EL (cell line): ENCODE measurements around the gene AFF1.
"Not testable (repeated sequence)": the region's sequence is repeated elsewhere in the genome, so short reads cannot be mapped to it uniquely, and the experiment has no call there.

ENCODE experiments used
- DNase-seq: peaks from one replicate; pipeline ENCODE4 v3.0.0-alpha.2; 2016

The AFF1 gene

DNA sequence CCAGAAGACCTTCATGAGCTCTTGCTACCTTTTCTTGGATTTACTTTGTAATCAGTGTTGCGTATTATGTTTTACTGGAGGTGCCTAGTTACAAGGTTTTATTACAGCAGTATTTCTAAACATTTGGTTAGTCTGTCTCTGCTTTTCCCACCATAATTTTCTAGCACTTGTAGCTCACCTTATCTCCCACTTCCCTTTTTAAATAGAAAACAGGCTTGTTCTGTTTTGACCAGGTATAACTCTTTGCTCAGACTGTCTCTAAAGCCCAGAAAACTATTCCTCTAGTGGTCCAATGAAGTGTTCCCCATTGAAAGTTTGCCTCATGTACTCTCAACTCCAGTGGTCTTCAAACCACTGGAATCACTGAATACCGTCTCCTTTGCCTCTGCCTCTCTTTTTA lies 43.9 kb downstream of the AFF1 start:
- no peak for DNase-seq

- no peak for DNase-seq
Observed at GRCh38 chr4:86980230-86980629, 45.4 kb downstream of the AFF1 start.

DNA sequence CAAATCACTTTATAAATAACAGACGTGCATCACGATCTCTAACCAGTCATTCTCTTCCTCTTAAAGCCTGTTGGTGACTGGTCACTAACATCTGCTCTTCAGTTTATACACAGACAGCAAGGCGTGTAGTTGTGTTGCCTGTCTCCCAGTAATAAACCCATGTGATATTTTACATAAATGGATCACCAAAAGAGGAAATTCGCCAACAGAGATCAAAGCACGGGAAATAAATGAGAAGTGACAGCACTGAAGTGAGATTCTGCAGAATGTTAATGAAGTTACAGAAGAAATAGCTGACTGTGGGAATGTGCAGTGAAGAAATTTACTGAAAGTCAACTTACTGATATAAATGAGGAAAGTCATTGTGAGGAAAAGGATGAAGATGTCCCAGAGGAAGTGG lies 47.0 kb downstream of the AFF1 start:
- no peak for DNase-seq

DNA sequence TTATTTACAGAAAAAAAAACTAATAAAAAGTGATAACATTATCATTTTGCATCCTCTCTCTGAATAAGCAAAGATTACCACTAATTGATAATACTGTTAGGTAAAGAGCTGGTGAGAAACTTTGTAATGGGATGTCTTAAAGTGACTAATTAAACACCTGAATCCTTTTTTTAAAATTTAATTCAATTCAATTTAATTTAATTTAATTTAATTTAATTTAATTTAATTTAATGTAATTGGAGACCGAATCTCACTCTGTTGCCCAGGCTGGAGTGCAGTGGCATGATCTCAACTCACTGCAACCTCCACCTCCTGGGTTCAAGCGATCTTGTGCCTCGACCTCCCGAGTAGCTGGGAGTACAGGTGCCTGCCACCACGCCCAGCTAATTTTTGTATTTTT lies 51.0 kb downstream of the AFF1 start:
- not testable (repeated sequence) for DNase-seq

- DNase-seq = not testable (repeated sequence)
Observed at GRCh38 chr4:86989658-86990057, 54.8 kb downstream of the AFF1 start.

DNA sequence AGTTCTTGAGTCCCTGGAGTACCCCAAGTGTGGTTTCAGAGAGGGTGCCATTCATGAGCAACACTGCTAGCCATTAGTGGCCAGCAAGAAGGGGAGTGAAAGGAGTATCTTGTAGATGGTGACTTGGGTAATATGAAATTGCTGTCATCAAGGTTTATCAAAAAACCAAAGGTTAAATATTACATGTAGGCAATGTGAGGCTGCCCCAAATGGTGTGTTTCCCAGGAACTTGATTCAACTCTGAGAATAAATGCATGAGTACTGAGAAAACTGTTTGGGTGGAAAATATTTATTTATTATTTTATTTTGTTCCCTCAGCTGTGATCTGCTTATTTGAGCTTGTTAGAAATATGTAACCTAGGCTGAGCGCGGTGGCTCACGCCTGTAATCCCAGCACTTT lies 55.7 kb downstream of the AFF1 start:
- no peak for DNase-seq

GRCh38 chr4:86991994-86992393 lies 57.2 kb downstream of the AFF1 start:
- no peak for DNase-seq

- DNase-seq = no peak
Observed at GRCh38 chr4:86993909-86994681, 59.3 kb downstream of the AFF1 start.

- no peak for DNase-seq
Observed at GRCh38 chr4:86994686-86995085, 59.9 kb downstream of the AFF1 start.

- not testable (repeated sequence) for DNase-seq
Observed at GRCh38 chr4:86996510-86996909, 61.7 kb downstream of the AFF1 start.

DNA sequence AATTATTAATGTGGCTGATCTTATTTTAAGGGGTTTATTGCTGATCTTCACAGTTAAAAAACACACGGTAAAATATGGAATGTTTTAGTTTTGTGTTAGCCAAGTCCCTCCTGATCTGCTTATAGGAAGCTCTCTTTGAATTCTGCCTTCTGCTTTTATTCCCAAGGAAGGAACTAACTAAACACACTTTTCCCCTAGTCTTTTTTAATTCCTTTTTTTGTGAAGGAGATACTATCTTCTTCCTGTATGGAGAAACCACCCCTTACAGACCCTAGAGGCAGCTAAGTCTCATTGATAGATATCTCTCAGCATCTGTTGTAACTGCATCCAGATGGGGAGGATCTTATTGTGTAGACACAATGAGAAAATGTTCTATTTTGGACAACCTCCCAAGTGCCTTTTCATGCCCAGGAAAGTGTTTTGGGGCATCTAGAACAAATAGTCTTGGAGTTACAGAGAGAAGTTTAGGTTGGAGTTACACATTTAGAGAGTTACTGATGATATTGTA lies 64.4 kb downstream of the AFF1 start:
- no peak for DNase-seq

- no peak for DNase-seq
Observed at GRCh38 chr4:87002682-87003043, 67.9 kb downstream of the AFF1 start.

DNA sequence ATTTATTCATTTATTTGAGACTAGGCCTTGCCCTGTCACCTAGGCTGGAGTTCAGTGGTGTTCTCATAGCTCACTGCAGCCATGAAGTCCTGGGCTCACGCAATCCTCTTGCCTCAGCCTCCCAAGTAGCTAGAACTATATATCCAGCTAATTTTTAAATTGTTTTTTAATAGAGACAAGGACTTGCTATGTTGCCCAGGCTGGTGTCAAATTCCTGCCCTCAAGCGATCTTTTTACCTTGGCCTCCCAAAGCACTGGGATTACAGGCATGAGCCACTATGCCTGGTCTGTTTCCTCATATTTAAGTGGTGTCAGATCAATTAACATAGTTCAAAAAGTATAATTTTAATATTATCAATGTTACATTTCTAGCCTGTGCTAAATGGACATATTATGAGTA lies 68.5 kb downstream of the AFF1 start:
- no peak for DNase-seq

- no peak for DNase-seq
Observed at GRCh38 chr4:87005369-87005689, 70.5 kb downstream of the AFF1 start.

DNA sequence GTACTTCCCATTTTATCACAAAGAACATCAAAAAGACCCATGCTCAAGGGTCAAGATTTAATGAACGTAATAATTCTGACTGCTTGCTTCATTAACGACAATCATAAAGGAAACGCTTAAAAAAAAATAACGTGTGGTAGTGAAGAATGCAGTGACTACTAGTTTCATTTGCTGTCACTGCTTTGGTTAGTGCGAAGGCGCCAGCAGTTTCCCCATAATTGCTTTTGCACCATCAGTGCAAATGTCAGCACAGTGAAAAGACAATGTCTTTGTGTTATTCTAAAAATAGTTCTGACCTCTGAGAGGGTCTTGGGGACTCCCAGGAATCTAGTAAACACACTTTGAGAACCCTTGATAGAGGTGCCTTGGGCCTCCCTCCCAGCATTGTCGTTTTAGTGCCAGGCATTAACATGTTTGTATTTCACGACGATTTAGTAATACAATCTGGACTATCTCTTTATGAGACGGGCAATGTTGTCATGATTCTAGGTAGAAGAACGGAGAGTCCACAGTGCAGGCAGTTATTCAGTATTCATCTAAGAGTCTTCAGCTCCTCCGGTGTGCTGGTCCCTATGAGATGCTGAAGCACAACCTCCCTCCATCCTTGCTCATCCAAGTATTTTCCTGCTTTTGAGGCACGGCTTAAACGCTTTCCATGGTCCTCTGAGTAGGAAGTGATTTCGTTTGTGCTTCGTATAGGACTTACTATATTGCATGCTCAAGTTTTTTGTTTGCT lies 71.0 kb downstream of the AFF1 start:
- no peak for DNase-seq

DNA sequence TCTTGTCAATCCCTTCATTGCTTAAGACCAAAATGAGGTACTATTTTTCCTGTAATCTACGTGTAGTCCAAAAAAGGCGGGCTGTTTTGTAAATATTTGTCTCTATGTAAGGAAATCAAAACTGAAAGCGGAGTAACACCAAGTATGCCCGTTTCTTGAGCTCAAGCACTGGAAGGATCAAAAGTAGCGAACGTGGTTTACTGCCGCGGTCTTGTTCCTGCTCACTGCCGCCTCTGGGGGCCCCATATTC lies 71.5 kb downstream of the AFF1 start:
- DNase-seq = no peak

DNA sequence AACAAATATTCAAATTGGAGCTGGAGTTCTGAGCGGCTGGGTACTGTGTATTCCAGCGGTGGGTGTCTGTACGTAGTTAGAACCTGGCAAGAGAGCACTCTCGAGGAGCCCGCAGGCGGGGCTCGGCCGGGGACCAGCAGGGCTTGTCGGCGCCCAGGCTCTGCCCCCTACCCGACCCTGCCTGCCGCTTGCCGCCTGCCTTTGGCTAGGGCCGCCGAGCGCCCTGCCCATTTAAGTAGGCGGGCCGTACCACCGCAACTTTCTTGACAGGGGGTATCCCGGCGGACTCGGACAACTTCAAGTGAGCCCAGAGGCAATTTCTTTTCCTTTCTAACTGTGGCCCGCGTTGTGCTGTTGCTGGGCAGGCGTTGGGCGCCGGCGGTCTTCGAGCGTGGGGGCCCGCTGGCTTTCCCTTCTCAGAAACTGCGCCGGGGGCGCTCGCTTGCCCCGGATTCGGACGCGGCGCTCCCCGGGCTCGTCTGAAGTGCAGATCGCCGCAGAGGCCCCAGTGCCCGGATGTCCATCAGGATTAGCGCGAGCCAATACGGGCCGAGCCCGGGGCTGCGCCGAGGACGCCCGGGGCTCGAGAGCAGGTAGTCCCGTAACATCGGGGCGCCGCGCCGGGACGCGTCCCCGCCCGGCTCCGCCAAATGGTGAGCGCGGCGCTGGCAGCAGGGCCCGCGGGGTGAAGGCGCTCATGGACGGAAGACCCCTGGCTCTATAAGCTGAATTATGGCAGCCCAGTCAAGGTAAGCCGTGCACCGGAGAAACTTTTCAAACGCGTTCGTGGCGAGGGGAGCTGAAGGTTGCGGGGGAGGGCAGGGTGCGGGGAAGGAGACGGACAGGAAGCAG lies 72.1 kb downstream of the AFF1 start:
- DNase-seq = peak; percentile 93

DNA sequence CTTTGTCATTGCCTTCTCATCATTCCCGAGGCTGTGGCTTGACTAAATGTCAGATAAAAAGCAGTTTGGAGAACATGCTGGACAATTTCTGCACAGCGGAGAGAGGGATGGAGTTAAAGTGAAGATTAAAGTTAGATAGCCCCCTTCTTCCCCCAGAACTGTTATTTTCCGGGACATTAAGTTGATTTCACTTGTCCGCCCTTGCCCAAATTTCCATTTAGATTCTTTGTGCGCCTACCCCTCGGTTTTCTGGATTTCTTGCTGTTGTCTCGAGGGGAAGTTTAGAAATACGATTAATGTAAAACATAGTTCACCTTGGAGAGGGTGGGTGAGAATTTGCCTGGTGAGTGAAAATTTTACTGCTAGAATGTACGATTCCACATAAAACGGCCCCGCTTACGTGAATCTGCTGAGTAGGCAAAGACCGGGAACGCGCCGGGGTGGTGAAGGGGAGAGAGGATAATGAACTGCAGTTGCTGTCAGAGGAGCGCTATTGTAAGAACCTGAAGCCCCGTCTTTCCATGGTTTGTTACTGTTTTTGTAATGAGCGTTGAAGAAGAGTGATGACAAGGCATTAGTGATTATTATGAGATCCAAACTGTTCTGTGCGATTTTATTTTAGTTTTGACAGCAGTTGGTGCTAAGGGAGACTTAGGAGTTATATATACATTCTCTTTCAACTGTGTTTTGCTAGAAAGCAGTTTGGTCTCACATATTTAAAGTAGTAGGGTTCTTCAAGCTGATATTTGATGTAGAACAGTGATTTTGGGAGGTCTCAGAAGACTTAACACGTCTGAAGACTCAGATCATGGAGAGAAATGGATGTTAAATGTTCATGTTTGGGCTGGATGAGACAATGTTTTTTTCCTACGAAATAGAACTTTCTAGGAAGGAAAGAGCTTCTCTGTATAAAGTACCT lies 73.0 kb downstream of the AFF1 start:
- peak; percentile 56 for DNase-seq

DNA sequence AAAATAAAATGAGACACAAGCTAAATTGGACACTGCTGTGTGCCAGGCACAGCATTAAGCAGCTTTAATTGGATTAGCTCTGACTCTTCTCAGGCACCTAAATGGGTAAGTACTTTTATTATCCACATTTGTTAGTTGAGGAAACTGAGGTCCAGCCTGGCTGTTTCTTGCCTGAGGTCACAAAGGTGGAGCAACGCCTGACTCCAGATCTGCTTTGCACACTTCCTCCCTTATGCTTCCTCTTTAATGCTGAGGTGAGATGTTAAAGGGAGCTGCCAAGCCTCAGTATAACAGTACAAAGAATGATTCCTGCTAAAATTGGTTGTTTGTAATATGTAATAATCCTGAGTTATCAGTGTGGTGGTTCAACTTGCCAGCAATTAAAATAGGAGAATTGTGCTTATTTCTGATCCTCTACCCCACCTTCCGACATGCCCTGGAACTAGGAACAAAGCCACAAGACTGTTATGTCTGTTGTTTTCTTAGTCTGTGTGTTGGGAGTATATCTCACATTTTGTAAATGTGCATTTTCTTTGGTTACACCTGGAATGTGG lies 74.4 kb downstream of the AFF1 start:
- DNase-seq = no peak

DNA sequence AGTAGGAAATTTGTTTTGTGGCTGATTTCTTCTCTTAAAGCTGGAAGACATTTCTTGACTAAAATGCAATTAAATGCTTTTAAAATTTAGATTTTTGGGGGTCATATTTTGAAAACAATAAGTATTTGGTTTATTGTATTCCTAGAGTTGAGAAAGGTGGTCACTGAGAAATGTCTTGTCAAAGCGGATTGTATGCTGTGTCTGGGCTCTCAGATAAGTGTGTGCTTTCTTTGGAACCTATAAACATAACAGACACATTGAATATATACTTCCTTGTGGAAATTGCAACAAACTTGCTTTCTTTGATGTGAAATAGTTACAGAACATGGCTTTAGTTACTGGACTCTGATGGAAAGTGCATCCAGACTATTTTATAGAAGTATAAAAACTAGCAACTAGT lies 75.4 kb downstream of the AFF1 start:
- no peak for DNase-seq

- DNase-seq = peak; percentile 84
Observed at GRCh38 chr4:87011340-87012034, 76.7 kb downstream of the AFF1 start.
